SKM-1 treated with dmso at 0.1 percent for 144 hours (cell line): Measurements from ENCODE around the gene LARGE1.

Source experiments
- DNase-seq: peaks from one replicate; lab custom pipeline; 2025; ENCODE audit not compliant: unreplicated experiment; lab: John Stamatoyannopoulos, UW

The LARGE1 gene

GRCh38 chr22:33785283-33785968, 134.8 kb downstream of the LARGE1 start:
- DNase-seq: no peak

- no peak for DNase-seq
Measured at GRCh38 chr22:33781411-33781810, 138.9 kb downstream of the LARGE1 start.

- no peak for DNase-seq
Measured at GRCh38 chr22:33780531-33781136, 139.6 kb downstream of the LARGE1 start.

GRCh38 chr22:33779243-33779642, 141.0 kb downstream of the LARGE1 start:
- DNase-seq: no peak

- no peak for DNase-seq
Measured at GRCh38 chr22:33776491-33776890, 143.8 kb downstream of the LARGE1 start.

GRCh38 chr22:33774781-33775180, 145.5 kb downstream of the LARGE1 start:
- no peak for DNase-seq

GRCh38 chr22:33772745-33773144, 147.5 kb downstream of the LARGE1 start:
- no peak for DNase-seq

GRCh38 chr22:33771136-33771535, 149.1 kb downstream of the LARGE1 start:
- DNase-seq: no peak

GRCh38 chr22:33770723-33771122, 149.6 kb downstream of the LARGE1 start:
- no peak for DNase-seq

GRCh38 chr22:33766091-33766490, 154.2 kb downstream of the LARGE1 start:
- no peak for DNase-seq

GRCh38 chr22:33758961-33759360, 161.3 kb downstream of the LARGE1 start:
- no peak for DNase-seq

GRCh38 chr22:33757802-33758483, 162.3 kb downstream of the LARGE1 start:
- no peak for DNase-seq

GRCh38 chr22:33757041-33757801, 163.1 kb downstream of the LARGE1 start:
- DNase-seq: no peak

GRCh38 chr22:33756508-33756949, 163.7 kb downstream of the LARGE1 start:
- no peak for DNase-seq

- no peak for DNase-seq
Measured at GRCh38 chr22:33748714-33749113, 171.6 kb downstream of the LARGE1 start.

GRCh38 chr22:33747576-33748180, 172.6 kb downstream of the LARGE1 start:
- DNase-seq: no peak

- no peak for DNase-seq
Measured at GRCh38 chr22:33747029-33747428, 173.2 kb downstream of the LARGE1 start.

GRCh38 chr22:33746501-33746928, 173.8 kb downstream of the LARGE1 start:
- no peak for DNase-seq

- DNase-seq: no peak
Measured at GRCh38 chr22:33745501-33745900, 174.8 kb downstream of the LARGE1 start.

GRCh38 chr22:33743756-33744155, 176.5 kb downstream of the LARGE1 start:
- DNase-seq: no peak

GRCh38 chr22:33741025-33741424, 179.3 kb downstream of the LARGE1 start:
- DNase-seq: no peak
